ENCODE measurements around the gene RGS7. TPM values are rescaled to one million over a fixed set of nuclear protein-coding genes. Genes with fewer than 3 reads are reported as not detected.

Gene RGS7
- total RNA-seq, 2 experiments from 2014 or later = not detected

GRCh38 chr1:241276391-241276790 is 80.6 kb downstream of the RGS7 start:
- Histone ChIP-seq H3K36me3 (ENCODE audit: insufficient read depth, low read length) (no peaks in the 10 kb centered on the region), H3K79me2 (ENCODE audit: insufficient read depth, low read depth, low read length) (no peaks in the 10 kb centered on the region), H3K4me2 (ENCODE audit: low read length) (no peak overlapping the region), H4K20me1 (ENCODE audit: insufficient read depth, low read length) (no peaks in the 10 kb centered on the region), H2AFZ (ENCODE audit: low read length) (no peak overlapping the region), H3K27ac (ENCODE audit: low read depth, low read length, poor library complexity, severe bottlenecking) (no peak overlapping the region), H3K9me3 (ENCODE audit: low read length) (no peaks in the 10 kb centered on the region), H3K4me3 (ENCODE audit: low read depth, low read length, poor library complexity, severe bottlenecking) (no peak overlapping the region), H3K4me1 (ENCODE audit: insufficient read depth, low read length, poor library complexity, severe bottlenecking) (no peaks in the 10 kb centered on the region), H3K9me2 (ENCODE audit: insufficient read depth, low read length) (no peaks in the 10 kb centered on the region)
- BruUV-seq (replicated peaks) = no TSS peak
- ChIA-PET CTCF (ENCODE audit: unreplicated experiment) (no interaction called here), POLR2A (interaction anchor here (1.0 kb wide), 1 partner anchor 17 kb away, joined by 3 read pairs; no protein-coding TSS in a partner anchor)
- intact Hi-C loops (cut with micrococcal nuclease; ENCODE audit: unreplicated experiment) = no loop called here
- no peak for TF ChIP-seq EZH2phosphoT487 (IDR thresholded peaks at IDR 0.05; ENCODE audit: borderline replicate concordance, low read depth, low read length)
- TF ChIP-seq CTCF (conservative IDR thresholded peaks at IDR 0.05; ENCODE audit: low read length) = no peak
- DNase-seq (ENCODE audit: low spot score) = no peak

GRCh38 chr1:241275981-241276380 is 81.0 kb downstream of the RGS7 start:
- no TSS peak for BruUV-seq (replicated peaks)
- H3K36me3 ChIP-seq (ENCODE audit: insufficient read depth, low read length) = no peaks in the 10 kb centered on the region
- H2AFZ ChIP-seq (ENCODE audit: low read length) = no peak overlapping the region
- no peaks in the 10 kb centered on the region for H4K20me1 ChIP-seq (ENCODE audit: insufficient read depth, low read length)
- no peaks in the 10 kb centered on the region for H3K4me1 ChIP-seq (ENCODE audit: insufficient read depth, low read length, poor library complexity, severe bottlenecking)
- no peaks in the 10 kb centered on the region for H3K9me3 ChIP-seq (ENCODE audit: low read length)
- no peak for DNase-seq (ENCODE audit: low spot score)
- intact Hi-C loops (cut with micrococcal nuclease; ENCODE audit: unreplicated experiment) = no loop called here
- H3K27ac ChIP-seq (ENCODE audit: low read depth, low read length, poor library complexity, severe bottlenecking) = no peak overlapping the region
- H3K4me2 ChIP-seq (ENCODE audit: low read length) = no peak overlapping the region
- no peak overlapping the region for H3K4me3 ChIP-seq (ENCODE audit: low read depth, low read length, poor library complexity, severe bottlenecking)
- no peak for TF ChIP-seq CTCF (conservative IDR thresholded peaks at IDR 0.05; ENCODE audit: low read length)
- no peak for TF ChIP-seq EZH2phosphoT487 (IDR thresholded peaks at IDR 0.05; ENCODE audit: borderline replicate concordance, low read depth, low read length)
- CTCF ChIA-PET (ENCODE audit: unreplicated experiment) = no interaction called here
- no peaks in the 10 kb centered on the region for H3K9me2 ChIP-seq (ENCODE audit: insufficient read depth, low read length)
- POLR2A ChIA-PET = interaction anchor here (1.0 kb wide), 1 partner anchor 17 kb away, joined by 3 read pairs; no protein-coding TSS in a partner anchor
- H3K79me2 ChIP-seq (ENCODE audit: insufficient read depth, low read depth, low read length) = no peaks in the 10 kb centered on the region

GRCh38 chr1:241275226-241275625 is 81.8 kb downstream of the RGS7 start:
- Histone ChIP-seq H2AFZ (ENCODE audit: low read length) (no peak overlapping the region), H3K9me2 (ENCODE audit: insufficient read depth, low read length) (no peaks in the 10 kb centered on the region), H3K36me3 (ENCODE audit: insufficient read depth, low read length) (no peaks in the 10 kb centered on the region), H3K4me1 (ENCODE audit: insufficient read depth, low read length, poor library complexity, severe bottlenecking) (no peaks in the 10 kb centered on the region), H3K79me2 (ENCODE audit: insufficient read depth, low read depth, low read length) (no peaks in the 10 kb centered on the region), H4K20me1 (ENCODE audit: insufficient read depth, low read length) (no peaks in the 10 kb centered on the region), H3K4me3 (ENCODE audit: low read depth, low read length, poor library complexity, severe bottlenecking) (no peak overlapping the region), H3K4me2 (ENCODE audit: low read length) (no peak overlapping the region), H3K27ac (ENCODE audit: low read depth, low read length, poor library complexity, severe bottlenecking) (no peak overlapping the region), H3K9me3 (ENCODE audit: low read length) (no peaks in the 10 kb centered on the region)
- BruUV-seq (replicated peaks) = no TSS peak
- ChIA-PET CTCF (ENCODE audit: unreplicated experiment) (no interaction called here), POLR2A (no interaction called here)
- intact Hi-C loops (cut with micrococcal nuclease; ENCODE audit: unreplicated experiment) = no loop called here
- DNase-seq (ENCODE audit: low spot score) = no peak
- TF ChIP-seq EZH2phosphoT487 (IDR thresholded peaks at IDR 0.05; ENCODE audit: borderline replicate concordance, low read depth, low read length) (no peak), CTCF (conservative IDR thresholded peaks at IDR 0.05; ENCODE audit: low read length) (no peak)
